NCI-H510A treated with DMSO at 0.1 percent for 48 hours (cell line): ENCODE data around the gene RAB40C.

Experiments used
- DNase-seq: peaks from one replicate; lab custom pipeline; 2025; lab: John Stamatoyannopoulos, UW

RAB40C gene

GRCh38 chr16:589658-590187, at the start of gene RAB40C:
Gene RAB40C, plus strand, starts transcription at chr16:590066. Its CDS starts 226 bp downstream, at chr16:590292.
- peak; percentile 71 for DNase-seq

- DNase-seq, result no peak
Measured at GRCh38 chr16:540645-541340, 49.1 kb upstream of the RAB40C start.

- no peak for DNase-seq
Measured at GRCh38 chr16:543301-544164, 46.3 kb upstream of the RAB40C start.

GRCh38 chr16:544517-544916, 45.3 kb upstream of the RAB40C start:
- no peak for DNase-seq

GRCh38 chr16:546909-547770, 42.7 kb upstream of the RAB40C start:
- no peak for DNase-seq

- DNase-seq, result no peak
Measured at GRCh38 chr16:548586-548985, 41.3 kb upstream of the RAB40C start.

- no peak for DNase-seq
Measured at GRCh38 chr16:549544-550263, 40.2 kb upstream of the RAB40C start.

GRCh38 chr16:551210-551609, 38.7 kb upstream of the RAB40C start:
- DNase-seq, result no peak

- no peak for DNase-seq
Measured at GRCh38 chr16:552171-552570, 37.7 kb upstream of the RAB40C start.

- DNase-seq, result no peak
Measured at GRCh38 chr16:553601-554296, 36.1 kb upstream of the RAB40C start.

- DNase-seq, result no peak
Measured at GRCh38 chr16:554297-554621, 35.6 kb upstream of the RAB40C start.

- DNase-seq, result no peak
Measured at GRCh38 chr16:554640-555365, 35.1 kb upstream of the RAB40C start.

GRCh38 chr16:555528-556473, 34.1 kb upstream of the RAB40C start:
- no peak for DNase-seq

- no peak for DNase-seq
Measured at GRCh38 chr16:556474-557173, 33.2 kb upstream of the RAB40C start.

GRCh38 chr16:557463-558297, 32.2 kb upstream of the RAB40C start:
- no peak for DNase-seq

- DNase-seq, result no peak
Measured at GRCh38 chr16:558298-559020, 31.4 kb upstream of the RAB40C start.

GRCh38 chr16:559021-559380, 30.9 kb upstream of the RAB40C start:
- no peak for DNase-seq
